Measurements from ENCODE around the gene PLEKHF1.

PLEKHF1 gene

DNA sequence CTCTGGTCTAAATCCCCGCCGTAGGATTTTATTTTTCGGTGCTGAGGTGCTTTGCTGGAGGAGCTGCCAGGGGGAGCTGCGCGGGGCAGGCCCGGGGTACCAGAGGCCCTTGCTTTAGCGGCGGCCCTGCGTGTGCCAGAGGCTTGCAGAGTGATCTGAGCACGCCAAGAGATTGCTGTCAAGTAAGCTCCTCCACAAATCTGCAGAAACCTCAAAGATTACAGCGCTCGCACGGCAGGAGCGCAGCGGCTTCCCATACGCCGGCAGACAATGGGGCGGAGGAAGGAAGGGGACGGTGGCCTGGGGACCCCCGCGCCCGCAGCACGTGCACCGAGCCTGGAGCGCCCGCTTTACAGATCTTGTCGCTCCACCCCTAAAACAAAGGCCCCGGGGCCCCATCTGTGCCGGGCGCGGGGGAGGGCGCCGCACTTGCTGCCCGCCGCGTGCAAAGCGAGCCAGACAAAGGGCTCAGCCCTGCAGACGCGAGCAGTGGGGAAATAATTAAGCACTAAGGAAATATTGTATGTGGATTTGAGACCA is 58.9 kb downstream of the PLEKHF1 start:
- DNase-seq (ENCODE audit: insufficient read length, low spot score) (no peak), FAIRE-seq (no peak)

DNA sequence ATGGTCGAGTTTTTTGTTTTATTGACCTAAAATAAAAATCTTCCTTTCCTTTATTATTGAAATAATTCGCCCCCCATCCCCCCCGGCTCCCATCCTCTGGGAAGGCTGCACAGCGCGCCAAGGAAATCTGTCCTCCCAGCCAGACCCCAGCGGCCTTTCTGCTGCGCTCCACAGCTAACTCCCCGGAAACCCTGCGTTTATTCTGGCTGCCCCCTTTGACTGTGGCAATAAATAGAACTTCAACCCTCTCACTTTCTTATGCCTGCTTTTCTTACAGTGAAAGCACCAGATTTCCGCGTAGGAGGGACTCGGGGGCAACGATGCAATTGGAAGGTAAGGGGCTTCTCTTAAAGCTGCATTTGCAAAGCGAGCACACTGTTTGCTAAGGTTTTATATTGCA is 59.5 kb downstream of the PLEKHF1 start:
- DNase-seq (ENCODE audit: insufficient read length, low spot score) (no peak), FAIRE-seq (no peak)

All from GM19239 (cell line).